ENCODE data around the gene MRPS9. TPM values are rescaled to one million over a fixed set of nuclear protein-coding genes. Genes with fewer than 3 reads are reported as not detected.

The MRPS9 gene
- total RNA-seq, 1 donor from 2014 or later, result 34.7 TPM

GRCh38 chr2:105057005-105057404 is 19.1 kb downstream of the MRPS9 start:
- TF ChIP-seq CTCF (IDR thresholded peaks at IDR 0.05; ENCODE audit: insufficient read depth, low read length, poor library complexity, severe bottlenecking), result no peak
- H3K27me3 ChIP-seq (ENCODE audit: control insufficient read depth, insufficient read depth, low read length), result no peaks in the 10 kb centered on the region
- no peak for DNase-seq (ENCODE audit: low read depth)
- no peak overlapping the region for H3K4me3 ChIP-seq (ENCODE audit: low read depth, low read length)
- H3K36me3 ChIP-seq (ENCODE audit: control insufficient read depth, insufficient read depth, low read length), result no peaks in the 10 kb centered on the region

GRCh38 chr2:105061560-105061959 is 23.7 kb downstream of the MRPS9 start:
- no peak for TF ChIP-seq CTCF (IDR thresholded peaks at IDR 0.05; ENCODE audit: insufficient read depth, low read length, poor library complexity, severe bottlenecking)
- Histone ChIP-seq H3K4me3 (ENCODE audit: low read depth, low read length) (no peak overlapping the region), H3K36me3 (ENCODE audit: control insufficient read depth, insufficient read depth, low read length) (no peaks in the 10 kb centered on the region), H3K27me3 (ENCODE audit: control insufficient read depth, insufficient read depth, low read length) (no peaks in the 10 kb centered on the region)
- no peak for DNase-seq (ENCODE audit: low read depth)

- no peak for DNase-seq (ENCODE audit: low read depth)
- Histone ChIP-seq H3K36me3 (ENCODE audit: control insufficient read depth, insufficient read depth, low read length) (no peaks in the 10 kb centered on the region), H3K4me3 (ENCODE audit: low read depth, low read length) (no peak overlapping the region), H3K27me3 (ENCODE audit: control insufficient read depth, insufficient read depth, low read length) (no peaks in the 10 kb centered on the region)
- no peak for TF ChIP-seq CTCF (IDR thresholded peaks at IDR 0.05; ENCODE audit: insufficient read depth, low read length, poor library complexity, severe bottlenecking)
Measured at GRCh38 chr2:105062158-105062557, 24.3 kb downstream of the MRPS9 start.

- Histone ChIP-seq H3K27me3 (ENCODE audit: control insufficient read depth, insufficient read depth, low read length) (no peaks in the 10 kb centered on the region), H3K4me3 (ENCODE audit: low read depth, low read length) (no peak overlapping the region), H3K36me3 (ENCODE audit: control insufficient read depth, insufficient read depth, low read length) (no peaks in the 10 kb centered on the region)
- no peak for TF ChIP-seq CTCF (IDR thresholded peaks at IDR 0.05; ENCODE audit: insufficient read depth, low read length, poor library complexity, severe bottlenecking)
- no peak for DNase-seq (ENCODE audit: low read depth)
Measured at GRCh38 chr2:105068387-105068786, 30.5 kb downstream of the MRPS9 start.

GRCh38 chr2:105068875-105069274 is 31.0 kb downstream of the MRPS9 start:
- H3K27me3 ChIP-seq (ENCODE audit: control insufficient read depth, insufficient read depth, low read length), result no peaks in the 10 kb centered on the region
- H3K4me3 ChIP-seq (ENCODE audit: low read depth, low read length), result no peak overlapping the region
- no peaks in the 10 kb centered on the region for H3K36me3 ChIP-seq (ENCODE audit: control insufficient read depth, insufficient read depth, low read length)
- no peak for DNase-seq (ENCODE audit: low read depth)
- no peak for TF ChIP-seq CTCF (IDR thresholded peaks at IDR 0.05; ENCODE audit: insufficient read depth, low read length, poor library complexity, severe bottlenecking)

GRCh38 chr2:105070010-105070865 is 32.4 kb downstream of the MRPS9 start:
- Histone ChIP-seq H3K36me3 (ENCODE audit: control insufficient read depth, insufficient read depth, low read length) (no peaks in the 10 kb centered on the region), H3K27me3 (ENCODE audit: control insufficient read depth, insufficient read depth, low read length) (no peaks in the 10 kb centered on the region), H3K4me3 (ENCODE audit: low read depth, low read length) (no peak overlapping the region)
- no peak for DNase-seq (ENCODE audit: low read depth)
- no peak for TF ChIP-seq CTCF (IDR thresholded peaks at IDR 0.05; ENCODE audit: insufficient read depth, low read length, poor library complexity, severe bottlenecking)

Data from kidney epithelial cell (primary cell).